ENCODE measurements around the gene MYOT.

The MYOT gene

DNA sequence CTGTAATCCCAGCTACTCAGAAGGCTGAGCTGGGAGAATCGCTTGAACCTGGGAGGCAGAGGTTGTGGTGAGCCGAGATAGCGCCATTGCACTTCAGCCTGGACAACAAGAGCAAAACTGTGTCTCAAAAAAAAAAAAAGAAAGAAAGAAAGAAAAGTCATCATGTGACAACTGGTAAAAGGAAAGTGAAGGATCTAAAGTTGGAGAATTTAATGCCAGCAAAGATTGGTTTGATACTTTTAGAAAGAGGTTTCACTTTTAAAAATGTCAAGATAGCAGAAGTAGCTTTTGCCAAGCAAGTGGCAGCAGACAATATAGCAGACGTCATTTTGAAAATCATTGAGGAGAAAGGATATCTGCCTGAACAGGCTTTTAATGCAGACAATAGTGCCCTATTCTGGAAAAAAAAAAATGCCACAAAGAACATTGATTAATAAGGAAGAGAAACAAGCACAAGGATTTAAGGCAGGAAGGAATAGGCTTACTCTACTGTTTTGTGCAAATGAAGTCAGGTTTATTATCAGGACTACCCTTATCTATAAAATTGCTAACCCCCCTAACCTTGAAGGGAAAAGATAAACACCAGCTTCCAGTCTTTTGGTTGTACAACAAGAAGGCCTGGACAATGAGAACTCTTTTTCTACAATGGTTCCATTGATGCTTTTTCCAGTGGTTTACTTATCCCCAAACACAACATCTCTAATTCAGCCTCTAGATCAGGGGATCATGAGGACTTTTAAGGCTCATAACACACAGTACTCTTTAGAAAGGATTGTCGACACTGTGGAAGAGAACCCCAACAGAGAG, 33.6 kb downstream of the MYOT start:
- DNase-seq (ENCODE audit: low read depth in 2 of 2), result no peak

GRCh38 chr5:137902408-137903133, 34.9 kb downstream of the MYOT start:
- no peak for DNase-seq (ENCODE audit: low read depth in 2 of 2)

- DNase-seq (ENCODE audit: low read depth in 2 of 2), result no peak
These were observed 47.1 kb downstream of the MYOT start for GRCh38 chr5:137914758-137915157.

DNA sequence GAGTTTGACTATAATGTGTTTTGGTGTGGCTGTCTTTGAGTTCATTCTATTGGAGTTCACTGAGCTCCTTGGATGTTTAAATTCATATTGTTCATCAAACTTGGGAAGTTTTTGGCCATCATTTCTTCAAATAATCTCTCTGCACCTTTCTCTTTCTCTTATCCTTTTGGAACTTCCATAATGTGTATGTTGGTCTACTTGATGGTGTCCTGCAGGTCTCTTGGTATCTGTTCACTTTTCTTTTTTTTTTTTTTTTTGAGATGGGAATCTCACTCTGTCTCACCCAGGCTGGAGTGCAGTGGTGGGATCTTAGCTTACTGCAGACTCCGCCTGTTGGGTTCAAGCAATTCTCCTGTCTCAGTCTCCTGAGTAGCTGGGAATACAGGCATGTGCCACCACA, 49.3 kb downstream of the MYOT start:
- no peak for DNase-seq (ENCODE audit: low read depth in 2 of 2)

- DNase-seq (ENCODE audit: low read depth in 2 of 2), result no peak
These were observed 54.3 kb downstream of the MYOT start for GRCh38 chr5:137921931-137922330.

DNA sequence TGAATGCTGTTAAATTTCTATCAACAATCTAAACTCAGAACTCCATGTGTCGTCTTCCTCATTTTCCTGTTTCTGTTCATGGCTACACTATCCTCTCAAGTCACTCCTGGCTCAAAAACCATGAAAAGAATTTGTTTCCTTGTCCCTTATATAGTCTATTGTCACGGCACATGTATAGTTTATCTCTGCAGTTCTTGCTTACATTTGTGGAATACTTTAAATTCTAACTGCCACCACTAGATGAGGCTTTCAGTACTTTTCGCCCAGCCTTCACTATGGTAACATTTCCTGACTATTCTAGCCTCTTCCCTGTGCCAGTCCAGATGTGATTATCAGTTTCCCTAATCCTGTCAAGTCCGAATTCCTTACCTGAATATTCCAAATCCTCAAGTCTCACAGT, 56.2 kb downstream of the MYOT start:
- no peak for DNase-seq (ENCODE audit: low read depth in 2 of 2)

DNA sequence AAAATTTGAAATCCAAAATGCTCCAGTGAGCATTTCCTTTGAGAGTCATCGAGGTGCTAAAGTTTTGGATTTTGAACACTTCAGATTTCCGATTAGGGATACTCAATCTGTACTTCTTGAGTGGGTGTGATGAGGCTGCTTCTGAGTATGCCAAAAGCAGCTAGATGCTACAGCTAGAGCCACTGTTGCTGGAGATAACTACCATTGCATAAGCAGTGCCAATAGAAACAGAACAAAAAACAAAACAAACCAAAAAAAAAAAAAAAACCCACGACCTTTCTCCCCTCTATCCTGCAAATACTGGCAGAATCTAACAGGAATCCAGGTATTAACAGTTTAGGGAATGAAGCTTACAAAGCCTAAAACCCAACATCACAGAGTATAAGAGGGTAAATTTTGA, 65.1 kb downstream of the MYOT start:
- no peak for DNase-seq (ENCODE audit: low read depth in 2 of 2)

- DNase-seq (ENCODE audit: low read depth in 2 of 2), result no peak
These were observed 65.8 kb downstream of the MYOT start for GRCh38 chr5:137933491-137933911.

- DNase-seq (ENCODE audit: low read depth in 2 of 2), result no peak
These were observed 67.5 kb downstream of the MYOT start for GRCh38 chr5:137935190-137935589.

DNA sequence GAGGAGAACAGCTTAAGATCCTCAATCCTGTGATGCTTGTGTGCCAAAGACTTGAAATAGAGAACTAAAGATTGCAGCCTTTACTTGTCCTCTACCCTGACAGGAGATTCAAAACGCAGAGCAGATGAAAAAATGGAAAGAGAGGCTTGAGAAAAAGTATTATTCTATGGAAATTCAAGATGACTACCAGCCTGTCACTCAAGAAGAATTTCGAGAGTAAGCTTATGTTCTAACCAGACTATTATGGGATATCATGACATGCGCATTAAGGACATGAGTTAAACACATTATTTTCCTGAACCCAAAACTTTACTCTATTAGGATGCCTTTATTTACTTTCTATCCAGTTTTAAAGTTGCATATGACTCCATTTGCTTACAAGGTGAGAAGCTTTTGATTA, 68.0 kb downstream of the MYOT start:
- DNase-seq (ENCODE audit: low read depth in 2 of 2), result no peak
